HepG2 (cell line): ENCODE data around the gene PRR15L. TPM values are rescaled to one million over a fixed set of nuclear protein-coding genes. Genes with fewer than 3 reads are reported as not detected.

Experiments used
- ARNTL ChIP-seq: sonication (generic); formaldehyde crosslinking; IDR thresholded peaks from 2 replicates; pipeline ENCODE4 v1.4.0; 2020; ENCODE audit warnings: mild to moderate bottlenecking, missing genetic modification reagents
- ATAD3A ChIP-seq: sonication (generic); formaldehyde crosslinking; IDR thresholded peaks from 2 replicates; pipeline ENCODE4 v1.4.0; 2020; ENCODE audit warnings: missing genetic modification reagents
- CCDC6 ChIP-seq: sonication (generic); formaldehyde crosslinking; IDR thresholded peaks from 2 replicates; pipeline ENCODE4 v1.8.1; 2022; ENCODE audit warnings: mild to moderate bottlenecking, missing genetic modification reagents, moderate library complexity
- DR1 ChIP-seq: sonication (generic); formaldehyde crosslinking; IDR thresholded peaks from 2 replicates; pipeline ENCODE4 v1.8.0; 2021; ENCODE audit warnings: mild to moderate bottlenecking, missing genetic modification reagents, inconsistent platforms
- HOXA5 ChIP-seq: sonication (generic); formaldehyde crosslinking; IDR thresholded peaks from 2 replicates; pipeline ENCODE4 v1.4.0; 2020; ENCODE audit warnings: missing genetic modification reagents
- IKZF1 ChIP-seq: fragments of 450-650 bp; IDR thresholded peaks from 2 replicates; pipeline ENCODE4 v1.7.1; 2016
- JUND ChIP-seq: sonication (generic); formaldehyde crosslinking; IDR thresholded peaks from 2 replicates; pipeline ENCODE4 v1.8.0; 2022; ENCODE audit warnings: mild to moderate bottlenecking, missing genetic modification reagents
- KDM2A ChIP-seq: sonication (generic); formaldehyde crosslinking; IDR thresholded peaks from 2 replicates; pipeline ENCODE4 v1.4.0; 2020; ENCODE audit warnings: low read depth, missing genetic modification reagents, borderline replicate concordance
- MAFF ChIP-seq: IDR thresholded peaks from 2 replicates; pipeline ENCODE4 v1.6.1; 2011; ENCODE audit warnings: low read depth, low read length, improper control_type of control experiment
- PRPF4 ChIP-seq: fragments of 200-400 bp; formaldehyde crosslinking; IDR thresholded peaks from 2 replicates; pipeline ENCODE4 v1.6.1; 2016; ENCODE audit warnings: low read length, low read depth; ENCODE audit not compliant: poor library complexity, severe bottlenecking
- SNAI1 ChIP-seq: sonication (generic); formaldehyde crosslinking; IDR thresholded peaks from 2 replicates; pipeline ENCODE4 v1.5.0; 2020; ENCODE audit warnings: mild to moderate bottlenecking, missing genetic modification reagents, borderline replicate concordance
- TBX2 ChIP-seq: sonication (generic); formaldehyde crosslinking; IDR thresholded peaks from 2 replicates; pipeline ENCODE4 v1.5.0; 2020; ENCODE audit warnings: missing genetic modification reagents, mild to moderate bottlenecking, borderline replicate concordance
- XRCC5 ChIP-seq: fragments of 200-400 bp; formaldehyde crosslinking; optimal IDR thresholded peaks from 2 replicates; pipeline ENCODE3; 2017; ENCODE audit warnings: mild to moderate bottlenecking, low read length
- ZBTB1 ChIP-seq: sonication (generic); formaldehyde crosslinking; IDR thresholded peaks from 2 replicates; pipeline ENCODE4 v1.4.0; 2020; ENCODE audit warnings: missing genetic modification reagents, borderline replicate concordance
- ZBTB42 ChIP-seq: sonication (generic); formaldehyde crosslinking; IDR thresholded peaks from 2 replicates; pipeline ENCODE4 v1.5.0; 2020; ENCODE audit warnings: mild to moderate bottlenecking, missing genetic modification reagents
- ZFX ChIP-seq: sonication (generic); formaldehyde crosslinking; IDR thresholded peaks from 2 replicates; pipeline ENCODE4 v1.4.0; 2020; ENCODE audit warnings: mild to moderate bottlenecking, low read depth, missing genetic modification reagents, moderate library complexity
- ZFY ChIP-seq: sonication (generic); formaldehyde crosslinking; IDR thresholded peaks from 2 replicates; pipeline ENCODE4 v1.4.0; 2020; ENCODE audit warnings: missing genetic modification reagents
- ZMYM4 ChIP-seq: sonication (generic); formaldehyde crosslinking; IDR thresholded peaks from 2 replicates; pipeline ENCODE4 v1.8.1; 2023; ENCODE audit warnings: mild to moderate bottlenecking, missing genetic modification reagents
- ZNF136 ChIP-seq: sonication (generic); formaldehyde crosslinking; IDR thresholded peaks from 2 replicates; pipeline ENCODE4 v1.8.1; 2022; ENCODE audit warnings: low read depth, mild to moderate bottlenecking, moderate library complexity, missing genetic modification reagents
- ZNF225 ChIP-seq: sonication (generic); formaldehyde crosslinking; IDR thresholded peaks from 2 replicates; pipeline ENCODE4 v1.4.0; 2020; ENCODE audit warnings: mild to moderate bottlenecking, missing genetic modification reagents
- ZNF234 ChIP-seq: sonication (generic); formaldehyde crosslinking; conservative IDR thresholded peaks from 2 replicates; pipeline ENCODE4 v1.5.1; 2020; ENCODE audit warnings: mild to moderate bottlenecking, missing genetic modification reagents
- ZNF33B ChIP-seq: sonication (generic); formaldehyde crosslinking; IDR thresholded peaks from 2 replicates; pipeline ENCODE4 v1.5.1; 2020; ENCODE audit warnings: mild to moderate bottlenecking, missing genetic modification reagents
- ZNF350 ChIP-seq: sonication (generic); formaldehyde crosslinking; IDR thresholded peaks from 2 replicates; pipeline ENCODE4 v1.4.0; 2020; ENCODE audit warnings: mild to moderate bottlenecking, low read depth, missing genetic modification reagents, borderline replicate concordance
- ZNF747 ChIP-seq: sonication (generic); formaldehyde crosslinking; IDR thresholded peaks from 2 replicates; pipeline ENCODE4 v1.8.1; 2023; ENCODE audit warnings: missing genetic modification reagents, mild to moderate bottlenecking, borderline replicate concordance
- ZNF768 ChIP-seq: sonication (generic); formaldehyde crosslinking; IDR thresholded peaks from 2 replicates; pipeline ENCODE4 v1.4.0; 2020; ENCODE audit warnings: missing genetic modification reagents
- ZSCAN25 ChIP-seq: sonication (generic); formaldehyde crosslinking; IDR thresholded peaks from 2 replicates; pipeline ENCODE4 v1.8.0; 2022; ENCODE audit warnings: mild to moderate bottlenecking, missing genetic modification reagents
- polyA plus RNA-seq, 8 experiments: library from polyadenylated mRNA; depleted of rRNA in 3 of 8; stranded (reverse) in 7 of 8; unstranded in 1 of 8; fragments of >200 nt; fragmentation: Illumina TruSeq in 4 of 8; extraction: Trizol in 4 of 8; gene quantifications; 2 replicates each; pipeline versions ENCODE4 v1.2.1 to v1.2.3, GENCODE V29; 2011 to 2016; ENCODE audit warnings: low read depth in 4 of 8, missing spikeins in 1 of 8, mixed read lengths in 1 of 8; ENCODE audit not compliant: insufficient read depth in 1 of 8
- total RNA-seq, 5 experiments: library from RNA; depleted of rRNA; stranded (reverse); fragments of >200 nt; fragmentation: Illumina TruSeq; extraction: Trizol; gene quantifications; 2 replicates each; pipeline ENCODE4 v1.2.3, GENCODE V29; 2016; ENCODE audit warnings: low read depth in 1 of 5
- TF ChIP-seq, protein P1 (sequence below): sonication (generic); formaldehyde crosslinking; IDR thresholded peaks from 2 replicates; pipeline ENCODE4 v1.5.0; 2020; ENCODE audit warnings: missing genetic modification reagents
- TF ChIP-seq, protein P2 (sequence below): sonication (generic); formaldehyde crosslinking; IDR thresholded peaks from 2 replicates; pipeline ENCODE4 v1.8.1; 2023; ENCODE audit warnings: mild to moderate bottlenecking, missing genetic modification reagents
- TF ChIP-seq, protein P3 (sequence below): sonication (generic); formaldehyde crosslinking; conservative IDR thresholded peaks from 2 replicates; pipeline ENCODE4 v1.4.0; 2020; ENCODE audit warnings: missing genetic modification reagents

The PRR15L gene
- total and polyA plus RNA-seq, 2 of the 13 experiments (the other 11 are each of a cell fraction or from before 2014, with no cell fraction given), result 0.44 to 2.0 TPM

DNA sequence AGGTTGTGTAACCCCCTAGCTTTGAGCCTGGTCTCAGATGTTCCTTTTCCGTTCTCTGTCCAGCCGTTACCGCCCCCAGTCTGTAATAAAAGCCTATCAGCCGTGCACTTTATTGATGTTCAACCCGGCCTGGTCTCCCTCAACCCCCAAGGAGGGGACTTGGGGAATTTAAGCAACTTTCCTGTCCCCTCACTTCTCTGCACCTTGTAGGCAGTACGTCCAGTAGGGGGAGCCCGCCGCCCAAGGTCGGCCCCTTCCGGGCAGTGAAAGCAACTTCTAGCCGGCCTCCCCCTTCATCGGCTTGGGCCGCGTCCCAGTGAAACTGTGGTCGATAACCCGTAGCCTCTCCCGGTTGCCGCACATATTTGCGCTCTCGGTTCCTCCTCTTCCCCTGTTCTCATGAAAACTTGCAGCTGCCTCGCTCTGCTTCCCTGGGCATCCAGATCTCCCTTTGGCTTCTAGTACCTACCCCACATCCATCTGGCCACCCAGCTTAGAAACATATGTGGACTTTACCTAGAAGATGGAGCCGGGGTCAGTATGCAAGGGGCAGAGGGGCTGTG is 8.4 kb downstream of the PRR15L start (continued):
- TF ChIP-seq TBX2, result 0 out of 2 replicates have a peak, but pooled peaks have one; percentile 19
- peak; percentile 66; the same call in 1 of the 2 replicates for TF ChIP-seq ZNF350 (CRISPR knock-in tag)
- peak; percentile 77 for TF ChIP-seq CCDC6 (CRISPR knock-in tag)
- no peak for TF ChIP-seq ZBTB1 (CRISPR knock-in tag)
- TF ChIP-seq JUND (CRISPR knock-in tag), result no peak
- TF ChIP-seq HOXA5 (CRISPR knock-in tag), result 0 out of 2 replicates have a peak, but pooled peaks have one; percentile 34
- TF ChIP-seq XRCC5, result peak; percentile 74
- peak; percentile 77 for TF ChIP-seq ZMYM4 (CRISPR knock-in tag)
- peak; percentile 43; the same call in 1 of the 2 replicates for TF ChIP-seq ZFY (CRISPR knock-in tag)
- no peak for TF ChIP-seq ARNTL (CRISPR knock-in tag)
- peak; percentile 89; the same call in 1 of the 2 replicates for TF ChIP-seq ZNF33B (CRISPR knock-in tag)
- no peak for TF ChIP-seq PRPF4
- no peak; the same call in 1 of the 2 replicates for TF ChIP-seq ZNF225
- no peak for TF ChIP-seq MAFF
- peak; percentile 75; the same call in 1 of the 2 replicates for TF ChIP-seq ZFX
- TF ChIP-seq KDM2A (CRISPR knock-in tag), result peak; percentile 86
- no peak for TF ChIP-seq DR1 (CRISPR knock-in tag)
- TF ChIP-seq ZBTB42 (CRISPR knock-in tag), result no peak
- TF ChIP-seq, protein P1, sequence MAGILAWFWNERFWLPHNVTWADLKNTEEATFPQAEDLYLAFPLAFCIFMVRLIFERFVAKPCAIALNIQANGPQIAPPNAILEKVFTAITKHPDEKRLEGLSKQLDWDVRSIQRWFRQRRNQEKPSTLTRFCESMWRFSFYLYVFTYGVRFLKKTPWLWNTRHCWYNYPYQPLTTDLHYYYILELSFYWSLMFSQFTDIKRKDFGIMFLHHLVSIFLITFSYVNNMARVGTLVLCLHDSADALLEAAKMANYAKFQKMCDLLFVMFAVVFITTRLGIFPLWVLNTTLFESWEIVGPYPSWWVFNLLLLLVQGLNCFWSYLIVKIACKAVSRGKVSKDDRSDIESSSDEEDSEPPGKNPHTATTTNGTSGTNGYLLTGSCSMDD (CRISPR knock-in tag), result no peak
- TF ChIP-seq ZNF234 (CRISPR knock-in tag), result no peak
- 0 out of 2 replicates have a peak, but pooled peaks have one; percentile 31 for TF ChIP-seq ZNF747 (CRISPR knock-in tag)
- no peak for TF ChIP-seq ZNF768 (CRISPR knock-in tag)
- TF ChIP-seq SNAI1 (CRISPR knock-in tag), result no peak
- TF ChIP-seq ZNF136 (CRISPR knock-in tag), result no peak
- no peak for TF ChIP-seq ATAD3A
- TF ChIP-seq, protein P2, sequence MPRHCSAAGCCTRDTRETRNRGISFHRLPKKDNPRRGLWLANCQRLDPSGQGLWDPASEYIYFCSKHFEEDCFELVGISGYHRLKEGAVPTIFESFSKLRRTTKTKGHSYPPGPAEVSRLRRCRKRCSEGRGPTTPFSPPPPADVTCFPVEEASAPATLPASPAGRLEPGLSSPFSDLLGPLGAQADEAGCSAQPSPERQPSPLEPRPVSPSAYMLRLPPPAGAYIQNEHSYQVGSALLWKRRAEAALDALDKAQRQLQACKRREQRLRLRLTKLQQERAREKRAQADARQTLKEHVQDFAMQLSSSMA (CRISPR knock-in tag), result peak; percentile 80; the same call in 1 of the 2 replicates
- peak; percentile 86 for TF ChIP-seq ZSCAN25 (CRISPR knock-in tag)
- TF ChIP-seq, protein P3, sequence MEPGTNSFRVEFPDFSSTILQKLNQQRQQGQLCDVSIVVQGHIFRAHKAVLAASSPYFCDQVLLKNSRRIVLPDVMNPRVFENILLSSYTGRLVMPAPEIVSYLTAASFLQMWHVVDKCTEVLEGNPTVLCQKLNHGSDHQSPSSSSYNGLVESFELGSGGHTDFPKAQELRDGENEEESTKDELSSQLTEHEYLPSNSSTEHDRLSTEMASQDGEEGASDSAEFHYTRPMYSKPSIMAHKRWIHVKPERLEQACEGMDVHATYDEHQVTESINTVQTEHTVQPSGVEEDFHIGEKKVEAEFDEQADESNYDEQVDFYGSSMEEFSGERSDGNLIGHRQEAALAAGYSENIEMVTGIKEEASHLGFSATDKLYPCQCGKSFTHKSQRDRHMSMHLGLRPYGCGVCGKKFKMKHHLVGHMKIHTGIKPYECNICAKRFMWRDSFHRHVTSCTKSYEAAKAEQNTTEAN (CRISPR knock-in tag), result no peak
- no peak for TF ChIP-seq IKZF1
